ENCODE results near the gene IKZF5. TPM values are rescaled to one million over a fixed set of nuclear protein-coding genes. Genes with fewer than 3 reads are reported as not detected.

Gene IKZF5
- total and polyA plus RNA-seq, 9 of the 15 experiments (the other 6 are each of a cell fraction or from before 2014, with no cell fraction given) = 3.8 to 19.6 (median 12.4) TPM

DNA sequence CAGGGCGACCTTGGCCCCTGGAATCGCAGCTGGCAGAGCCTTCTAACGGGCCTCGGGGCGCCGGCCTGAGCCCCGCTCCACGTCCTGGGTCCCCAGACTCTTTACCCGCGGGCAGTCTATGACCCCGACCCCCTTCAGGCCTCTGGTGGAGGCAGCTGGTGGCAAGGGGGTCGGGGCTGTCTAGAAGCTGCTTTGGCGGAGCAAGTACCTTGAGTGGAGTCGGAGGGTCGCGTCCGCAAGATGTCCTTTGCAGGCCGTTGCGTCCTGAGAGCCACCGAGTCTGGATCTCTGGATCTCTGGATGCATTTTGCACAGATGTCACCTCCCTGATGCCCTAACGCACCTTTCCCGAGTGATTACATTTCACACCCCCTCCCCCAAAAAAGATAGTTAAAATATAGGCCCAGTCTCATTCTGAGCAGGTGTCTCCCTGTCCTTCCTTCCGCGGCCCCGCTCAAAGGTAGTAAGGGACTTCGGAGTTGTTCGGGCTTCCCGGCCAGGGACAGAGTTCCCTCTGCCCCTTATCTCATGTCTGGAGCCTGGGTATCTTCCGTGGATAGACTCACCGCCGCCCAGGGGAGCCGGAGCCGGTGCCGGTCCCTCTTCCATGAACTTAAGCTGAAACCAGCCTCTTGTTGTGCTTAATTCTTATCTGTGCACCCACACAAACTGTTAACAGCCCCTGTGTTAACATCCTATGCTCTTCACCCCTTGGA, 668 bp upstream of the IKZF5 start (continued):
- TF ChIP-seq, protein P1, sequence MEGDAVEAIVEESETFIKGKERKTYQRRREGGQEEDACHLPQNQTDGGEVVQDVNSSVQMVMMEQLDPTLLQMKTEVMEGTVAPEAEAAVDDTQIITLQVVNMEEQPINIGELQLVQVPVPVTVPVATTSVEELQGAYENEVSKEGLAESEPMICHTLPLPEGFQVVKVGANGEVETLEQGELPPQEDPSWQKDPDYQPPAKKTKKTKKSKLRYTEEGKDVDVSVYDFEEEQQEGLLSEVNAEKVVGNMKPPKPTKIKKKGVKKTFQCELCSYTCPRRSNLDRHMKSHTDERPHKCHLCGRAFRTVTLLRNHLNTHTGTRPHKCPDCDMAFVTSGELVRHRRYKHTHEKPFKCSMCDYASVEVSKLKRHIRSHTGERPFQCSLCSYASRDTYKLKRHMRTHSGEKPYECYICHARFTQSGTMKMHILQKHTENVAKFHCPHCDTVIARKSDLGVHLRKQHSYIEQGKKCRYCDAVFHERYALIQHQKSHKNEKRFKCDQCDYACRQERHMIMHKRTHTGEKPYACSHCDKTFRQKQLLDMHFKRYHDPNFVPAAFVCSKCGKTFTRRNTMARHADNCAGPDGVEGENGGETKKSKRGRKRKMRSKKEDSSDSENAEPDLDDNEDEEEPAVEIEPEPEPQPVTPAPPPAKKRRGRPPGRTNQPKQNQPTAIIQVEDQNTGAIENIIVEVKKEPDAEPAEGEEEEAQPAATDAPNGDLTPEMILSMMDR (IDR thresholded peaks at IDR 0.05 in 2 of 3, conservative IDR thresholded peaks at IDR 0.05 in 1 of 3; ENCODE audit: insufficient read depth in 2 of 3, low read depth in 1 of 3, low read length in 3 of 3) = no peak
- TF ChIP-seq NCOA2 (IDR thresholded peaks at IDR 0.05; ENCODE audit: partially characterized antibody in 2 of 2) = peak in 1 of 2 experiments; percentile 17
- TF ChIP-seq, protein P2, sequence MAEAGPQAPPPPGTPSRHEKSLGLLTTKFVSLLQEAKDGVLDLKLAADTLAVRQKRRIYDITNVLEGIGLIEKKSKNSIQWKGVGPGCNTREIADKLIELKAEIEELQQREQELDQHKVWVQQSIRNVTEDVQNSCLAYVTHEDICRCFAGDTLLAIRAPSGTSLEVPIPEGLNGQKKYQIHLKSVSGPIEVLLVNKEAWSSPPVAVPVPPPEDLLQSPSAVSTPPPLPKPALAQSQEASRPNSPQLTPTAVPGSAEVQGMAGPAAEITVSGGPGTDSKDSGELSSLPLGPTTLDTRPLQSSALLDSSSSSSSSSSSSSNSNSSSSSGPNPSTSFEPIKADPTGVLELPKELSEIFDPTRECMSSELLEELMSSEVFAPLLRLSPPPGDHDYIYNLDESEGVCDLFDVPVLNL (CRISPR knock-in tag; IDR thresholded peaks at IDR 0.05; ENCODE audit: low read depth) = no peak
- no peak for TF ChIP-seq PHTF2 (CRISPR knock-in tag; IDR thresholded peaks at IDR 0.05)
- peak; percentile 16; the same call in 1 of the 2 replicates for TF ChIP-seq CBFA2T3 (IDR thresholded peaks at IDR 0.05)
- TF ChIP-seq, protein P3, sequence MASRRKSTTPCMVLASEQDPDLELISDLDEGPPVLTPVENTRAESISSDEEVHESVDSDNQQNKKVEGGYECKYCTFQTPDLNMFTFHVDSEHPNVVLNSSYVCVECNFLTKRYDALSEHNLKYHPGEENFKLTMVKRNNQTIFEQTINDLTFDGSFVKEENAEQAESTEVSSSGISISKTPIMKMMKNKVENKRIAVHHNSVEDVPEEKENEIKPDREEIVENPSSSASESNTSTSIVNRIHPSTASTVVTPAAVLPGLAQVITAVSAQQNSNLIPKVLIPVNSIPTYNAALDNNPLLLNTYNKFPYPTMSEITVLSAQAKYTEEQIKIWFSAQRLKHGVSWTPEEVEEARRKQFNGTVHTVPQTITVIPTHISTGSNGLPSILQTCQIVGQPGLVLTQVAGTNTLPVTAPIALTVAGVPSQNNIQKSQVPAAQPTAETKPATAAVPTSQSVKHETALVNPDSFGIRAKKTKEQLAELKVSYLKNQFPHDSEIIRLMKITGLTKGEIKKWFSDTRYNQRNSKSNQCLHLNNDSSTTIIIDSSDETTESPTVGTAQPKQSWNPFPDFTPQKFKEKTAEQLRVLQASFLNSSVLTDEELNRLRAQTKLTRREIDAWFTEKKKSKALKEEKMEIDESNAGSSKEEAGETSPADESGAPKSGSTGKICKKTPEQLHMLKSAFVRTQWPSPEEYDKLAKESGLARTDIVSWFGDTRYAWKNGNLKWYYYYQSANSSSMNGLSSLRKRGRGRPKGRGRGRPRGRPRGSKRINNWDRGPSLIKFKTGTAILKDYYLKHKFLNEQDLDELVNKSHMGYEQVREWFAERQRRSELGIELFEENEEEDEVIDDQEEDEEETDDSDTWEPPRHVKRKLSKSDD (conservative IDR thresholded peaks at IDR 0.05; ENCODE audit: low read length) = no peak
- 0 out of 2 replicates have a peak, but pooled peaks have one; percentile 18 for TF ChIP-seq TCF3 (CRISPR knock-in tag; IDR thresholded peaks at IDR 0.05)
- no peak for TF ChIP-seq U2AF2 (optimal IDR thresholded peaks at IDR 0.05; ENCODE audit: low read depth, low read length)
- no peak for TF ChIP-seq ZNF41 (CRISPR knock-in tag; conservative IDR thresholded peaks at IDR 0.05)
- no peak for TF ChIP-seq ZNF707 (CRISPR knock-in tag; conservative IDR thresholded peaks at IDR 0.05)
- no peak; the same call in 1 of the 2 replicates for TF ChIP-seq PHF8 (IDR thresholded peaks at IDR 0.05; ENCODE audit: borderline replicate concordance, low read length)

Measured in K562 (cell line).